H1 (cell line): ENCODE results near the gene CYTH1. TPM values are rescaled to one million over a fixed set of nuclear protein-coding genes. Genes with fewer than 3 reads are reported as not detected.

Experiments
- CTCF ChIA-PET: fragments of 300-600 bp; sonication (Branson Sonifier 250); formaldehyde crosslinking; loops from one replicate; lab custom pipeline; 2021; ENCODE audit not compliant: partially characterized antibody; lab: Charles Lee
- POLR2A ChIA-PET: fragments of 300-600 bp; sonication (Branson Sonifier 250); formaldehyde crosslinking; loops from one replicate; lab custom pipeline; 2021; ENCODE audit warnings: inconsistent platforms; ENCODE audit not compliant: partially characterized antibody; lab: Charles Lee
- DNase-seq, 2 experiments: peaks; one replicate each; pipeline versions ENCODE4 v3.0.0 to v3.0.0-alpha.2; 2010 to 2022; ENCODE audit warnings: low spot score in 2 of 2, low read depth in 1 of 2, mixed read lengths in 1 of 2
- FAIRE-seq: peaks from 2 replicates; lab custom pipeline; 2011; peaks lifted over from hg19 to GRCh38; lab: Jason Lieb, UNC
- H2AFZ ChIP-seq: 2 replicates; pipeline ENCODE4 v1.8.1; 2012; ENCODE audit warnings: low read length, inconsistent platforms
- H2AK5ac ChIP-seq: 2 replicates; pipeline ENCODE4 v1.6.1; 2013; ENCODE audit warnings: low read depth, low read length
- H2BK120ac ChIP-seq: replicated peaks from 2 replicates; pipeline ENCODE3; 2013; ENCODE audit warnings: low read depth, low read length, inconsistent platforms
- H2BK12ac ChIP-seq: 2 replicates; pipeline ENCODE4 v1.6.1; 2013; ENCODE audit warnings: low read depth, low read length
- H2BK15ac ChIP-seq: 2 replicates; pipeline ENCODE4 v1.6.1; 2013; ENCODE audit warnings: low read length
- H2BK20ac ChIP-seq: 2 replicates; pipeline ENCODE4 v1.6.1; 2013; ENCODE audit warnings: low read length
- H2BK5ac ChIP-seq: 2 replicates; pipeline ENCODE4 v1.6.1; 2013; ENCODE audit warnings: low read depth, low read length
- H3K14ac ChIP-seq: 2 replicates; pipeline ENCODE4 v1.6.1; 2013; ENCODE audit warnings: inconsistent platforms; ENCODE audit not compliant: insufficient read length
- H3K18ac ChIP-seq: 2 replicates; pipeline ENCODE4 v1.6.1; 2013; ENCODE audit warnings: low read length; ENCODE audit errors: extremely low read depth
- H3K23ac ChIP-seq: 2 replicates; pipeline ENCODE4 v1.6.1; 2013; ENCODE audit warnings: inconsistent platforms; ENCODE audit not compliant: insufficient read length
- H3K23me2 ChIP-seq: 2 replicates; pipeline ENCODE4 v1.6.1; 2013; ENCODE audit warnings: low read depth, low read length
- H3K27ac ChIP-seq: 2 replicates; pipeline ENCODE4 v1.6.1; 2011; ENCODE audit warnings: low read depth, low read length, inconsistent platforms
- H3K27me3 ChIP-seq, 4 experiments: replicated peaks in 1 of 4; 1 replicate in 1 of 4; 2 replicates in 3 of 4; pipeline versions ENCODE4 v1.6.1 to v1.8.1; 2011 to 2013; ENCODE audit warnings: low read length in 3 of 4, mild to moderate bottlenecking in 3 of 4, inconsistent platforms in 2 of 4, mixed read lengths in 2 of 4, moderate library complexity in 1 of 4; ENCODE audit not compliant: control insufficient read depth in 3 of 4, insufficient read depth in 3 of 4; ENCODE audit errors: extremely low read depth in 1 of 4
- H3K36me3 ChIP-seq, 4 experiments: 2 replicates each; pipeline versions ENCODE4 v1.6.1 to v1.8.1; 2011 to 2013; ENCODE audit warnings: mild to moderate bottlenecking in 4 of 4, low read length in 3 of 4, moderate library complexity in 2 of 4, control low read depth in 1 of 4, inconsistent platforms in 1 of 4; ENCODE audit not compliant: insufficient read depth in 4 of 4, control insufficient read depth in 2 of 4
- H3K4ac ChIP-seq: replicated peaks from 2 replicates; pipeline ENCODE3; 2013; ENCODE audit warnings: low read length, low read depth, mixed read lengths, inconsistent platforms; ENCODE audit not compliant: insufficient read length
- H3K4me1 ChIP-seq, 4 experiments: replicated peaks in 1 of 4; 1 replicate in 1 of 4; 2 replicates in 3 of 4; pipeline versions ENCODE4 v1.6.1 to v1.8.1; 2011 to 2013; ENCODE audit warnings: low read length in 3 of 4, inconsistent platforms in 2 of 4, mixed read lengths in 1 of 4; ENCODE audit not compliant: insufficient read depth in 4 of 4, control insufficient read depth in 3 of 4
- H3K4me2 ChIP-seq, 2 experiments: 2 replicates each; pipeline versions ENCODE4 v1.6.1 to v1.8.1; 2011 to 2013; ENCODE audit warnings: low read depth in 2 of 2, low read length in 2 of 2, control low read depth in 1 of 2, inconsistent platforms in 1 of 2, mild to moderate bottlenecking in 1 of 2; ENCODE audit not compliant: insufficient read depth in 1 of 2
- H3K4me3 ChIP-seq, 4 experiments: fragments of 200-600, 300-600 bp in 1 of 4; sonication (generic), shearing (Covaris generic), sonication (Bioruptor Twin) in 1 of 4; 2 replicates each; pipeline versions ENCODE4 v1.5.1 to v1.8.1; 2011 to 2016; ENCODE audit warnings: low read length in 4 of 4, low read depth in 3 of 4, control low read depth in 2 of 4, inconsistent platforms in 2 of 4, mild to moderate bottlenecking in 2 of 4, mixed read lengths in 1 of 4, moderate library complexity in 1 of 4; ENCODE audit not compliant: insufficient read depth in 2 of 4; ENCODE audit errors: extremely low read depth in 1 of 4
- H3K56ac ChIP-seq: replicated peaks from 2 replicates; pipeline ENCODE3; 2013; ENCODE audit warnings: low read depth, mild to moderate bottlenecking, mixed read lengths, low read length, inconsistent platforms; ENCODE audit not compliant: insufficient read length
- H3K79me1 ChIP-seq: 2 replicates; pipeline ENCODE4 v1.6.1; 2013; ENCODE audit warnings: low read depth, low read length, control low read depth
- H3K79me2 ChIP-seq, 2 experiments: 2 replicates each; pipeline versions ENCODE4 v1.6.1 to v1.8.1; 2012 to 2013; ENCODE audit warnings: low read length in 2 of 2, mild to moderate bottlenecking in 2 of 2, inconsistent platforms in 1 of 2; ENCODE audit not compliant: insufficient read depth in 2 of 2, control insufficient read depth in 1 of 2
- H3K9ac ChIP-seq, 4 experiments: replicated peaks in 1 of 4; 1 replicate in 1 of 4; 2 replicates in 3 of 4; pipeline versions ENCODE4 v1.6.1 to v1.8.1; 2011 to 2013; ENCODE audit warnings: low read depth in 3 of 4, low read length in 3 of 4, control low read depth in 2 of 4, mild to moderate bottlenecking in 2 of 4, moderate library complexity in 2 of 4, inconsistent platforms in 1 of 4; ENCODE audit errors: extremely low read depth in 1 of 4
- H3K9me3 ChIP-seq, 2 experiments: 2 replicates each; pipeline versions ENCODE4 v1.6.1 to v1.8.1; 2012 to 2013; ENCODE audit warnings: mild to moderate bottlenecking in 2 of 2, moderate library complexity in 2 of 2, control low read depth in 1 of 2, inconsistent platforms in 1 of 2, low read depth in 1 of 2, low read length in 1 of 2, mixed read lengths in 1 of 2; ENCODE audit not compliant: insufficient read depth in 2 of 2
- H4K20me1 ChIP-seq, 2 experiments: replicated peaks in 1 of 2; 2 replicates each; pipeline versions ENCODE3 to v1.8.1; 2011 to 2013; ENCODE audit warnings: inconsistent platforms in 2 of 2, low read length in 2 of 2, mild to moderate bottlenecking in 1 of 2; ENCODE audit not compliant: insufficient read depth in 2 of 2, control insufficient read depth in 1 of 2
- H4K5ac ChIP-seq: 2 replicates; pipeline ENCODE4 v1.6.1; 2013; ENCODE audit warnings: low read length, low read depth, mixed read lengths, inconsistent platforms; ENCODE audit not compliant: insufficient read length
- H4K8ac ChIP-seq: 2 replicates; pipeline ENCODE4 v1.8.0; 2013; ENCODE audit warnings: mild to moderate bottlenecking, moderate library complexity, low read length, inconsistent platforms; ENCODE audit not compliant: insufficient read depth; ENCODE audit errors: extremely low read depth
- H4K91ac ChIP-seq: replicated peaks from 2 replicates; pipeline ENCODE3; 2013; ENCODE audit warnings: low read length, mixed read lengths, inconsistent platforms; ENCODE audit not compliant: insufficient read length
- CBX8 ChIP-seq: fragments of 300-800, 300-1000 bp; sonication (generic); IDR thresholded peaks from 2 replicates; pipeline ENCODE4 v1.7.1; 2016; ENCODE audit warnings: low read depth, low read length, borderline replicate concordance
- RXRA ChIP-seq: IDR thresholded peaks from 2 replicates; pipeline ENCODE4 v1.6.1; 2011; ENCODE audit warnings: low read depth, mild to moderate bottlenecking, low read length, moderate library complexity; ENCODE audit not compliant: insufficient read depth
- TBP ChIP-seq: IDR thresholded peaks from 2 replicates; pipeline ENCODE4 v1.6.1; 2011; ENCODE audit warnings: low read depth, low read length, improper control_type of control experiment
- WGBS, 2 experiments: shearing (Covaris generic) in 1 of 2; methylation state at CpG; one replicate each; pipeline versions ENCODE4 v1.1.6 to v1.1.7; 2013 to 2015; ENCODE audit warnings: low lambda C conversion rate in 2 of 2, mixed read lengths in 2 of 2, inconsistent platforms in 1 of 2, low coverage in 1 of 2, missing lambda C conversion rate in 1 of 2; ENCODE audit not compliant: insufficient replicate concordance in 2 of 2, insufficient coverage in 1 of 2, insufficient read length in 1 of 2; ENCODE audit errors: extremely low coverage in 1 of 2, missing lambda C conversion rate in 1 of 2; 5-methylcytosine and 5-hydroxymethylcytosine counted together
- polyA plus RNA-seq, 7 experiments: library from polyadenylated mRNA; depleted of rRNA in 3 of 7; stranded (reverse) in 5 of 7; unstranded in 2 of 7; fragments of >200 nt in 5 of 7; fragments of 200-250 nt in 2 of 7; gene quantifications; 1 replicate in 5 of 7; 2 replicates in 1 of 7; 4 replicates in 1 of 7; pipeline versions ENCODE4 v1.2.1 to v1.2.3, GENCODE V29; 2011 to 2013; ENCODE audit warnings: missing spikeins in 2 of 7, mixed read lengths in 2 of 7
- total RNA-seq: library from RNA; stranded (reverse); fragmentation: NEBNext Ultra II Directional; extraction: Animal tissue kit (Norgen Biotek cat#: 25700); gene quantifications from 2 replicates; pipeline ENCODE4 v1.2.1, GENCODE V29; 2021
- TF ChIP-seq, protein P1 (sequence below), 3 experiments: IDR thresholded peaks; 1 replicate in 2 of 3; 2 replicates in 1 of 3; pipeline versions ENCODE4 v1.5.1 to v1.6.1; 2011; ENCODE audit warnings: low read length in 3 of 3, mild to moderate bottlenecking in 3 of 3, inconsistent platforms in 2 of 3, low read depth in 1 of 3, moderate library complexity in 1 of 3; ENCODE audit not compliant: insufficient read depth in 1 of 3; ENCODE audit errors: control extremely low read depth in 1 of 3

CYTH1 gene
- total and polyA plus RNA-seq, 2 of the 8 experiments (the other 6 are each of a cell fraction or from before 2014, with no cell fraction given), result 12.8 to 14.8 TPM

DNA sequence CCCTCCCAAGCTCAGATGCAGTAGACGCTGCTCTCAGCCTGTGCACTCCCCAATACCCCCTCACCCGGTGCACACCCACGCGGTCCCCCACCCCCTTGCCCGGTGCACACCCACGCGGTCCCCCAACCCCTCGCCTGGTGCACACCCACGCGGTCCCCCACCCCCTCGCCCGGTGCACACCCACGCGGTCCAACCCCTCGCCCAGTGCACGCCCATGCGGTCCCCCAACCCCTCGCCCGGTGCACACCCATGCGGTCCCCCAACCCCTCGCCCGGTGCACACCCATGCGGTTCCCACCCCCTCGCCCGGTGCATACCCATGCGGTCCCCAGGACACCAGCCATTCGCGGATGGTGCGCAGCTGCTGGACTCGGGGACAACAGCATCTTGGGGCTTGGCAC lies 19.9 kb upstream of the CYTH1 start:
- no peak overlapping the region for H4K5ac ChIP-seq
- no peaks in the 10 kb centered on the region for H3K4me1 ChIP-seq
- POLR2A ChIA-PET, result interaction anchor here (0.9 kb wide), 1 partner anchor 20 kb away, joined by 3 read pairs; no protein-coding TSS in a partner anchor
- no peaks in the 10 kb centered on the region for H3K9me3 ChIP-seq
- H3K27ac ChIP-seq, result no peak overlapping the region; the same call in 1 of the 2 replicates
- H4K20me1 ChIP-seq, result peaks cover 18 to 21% of the 10 kb centered on the region in 2 experiments
- H4K8ac ChIP-seq, result no peak overlapping the region
- no peaks in the 10 kb centered on the region; a peak in 1 of 7 replicates for H3K27me3 ChIP-seq
- no peaks in the 10 kb centered on the region for H3K79me2 ChIP-seq
- no peak overlapping the region for H3K23ac ChIP-seq
- no peak for TF ChIP-seq CBX8
- TF ChIP-seq, protein P1, sequence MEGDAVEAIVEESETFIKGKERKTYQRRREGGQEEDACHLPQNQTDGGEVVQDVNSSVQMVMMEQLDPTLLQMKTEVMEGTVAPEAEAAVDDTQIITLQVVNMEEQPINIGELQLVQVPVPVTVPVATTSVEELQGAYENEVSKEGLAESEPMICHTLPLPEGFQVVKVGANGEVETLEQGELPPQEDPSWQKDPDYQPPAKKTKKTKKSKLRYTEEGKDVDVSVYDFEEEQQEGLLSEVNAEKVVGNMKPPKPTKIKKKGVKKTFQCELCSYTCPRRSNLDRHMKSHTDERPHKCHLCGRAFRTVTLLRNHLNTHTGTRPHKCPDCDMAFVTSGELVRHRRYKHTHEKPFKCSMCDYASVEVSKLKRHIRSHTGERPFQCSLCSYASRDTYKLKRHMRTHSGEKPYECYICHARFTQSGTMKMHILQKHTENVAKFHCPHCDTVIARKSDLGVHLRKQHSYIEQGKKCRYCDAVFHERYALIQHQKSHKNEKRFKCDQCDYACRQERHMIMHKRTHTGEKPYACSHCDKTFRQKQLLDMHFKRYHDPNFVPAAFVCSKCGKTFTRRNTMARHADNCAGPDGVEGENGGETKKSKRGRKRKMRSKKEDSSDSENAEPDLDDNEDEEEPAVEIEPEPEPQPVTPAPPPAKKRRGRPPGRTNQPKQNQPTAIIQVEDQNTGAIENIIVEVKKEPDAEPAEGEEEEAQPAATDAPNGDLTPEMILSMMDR (IDR thresholded peaks at IDR 0.05; ENCODE audit: control extremely low read depth in 1 of 3, insufficient read depth in 1 of 3, low read depth in 1 of 3, low read length in 3 of 3), result no peak
- TF ChIP-seq TBP, result no peak
- no peak for TF ChIP-seq RXRA
- TF ChIP-seq, all 59 proteins: peak for 0
- CTCF ChIA-PET, result interaction anchor here (1.0 kb wide), 2 partner anchors 10 to 170 kb away, joined by 3 read pairs; no protein-coding TSS in a partner anchor
- DNase-seq, result no peak
- H3K4ac ChIP-seq, result no peak overlapping the region
- H3K18ac ChIP-seq, result no peak overlapping the region
- no peak overlapping the region for H4K91ac ChIP-seq
- no peak overlapping the region for H2BK12ac ChIP-seq
- WGBS, 2 experiments, result 88% methylated on average over 8 of the region's 30 CpGs; no CpG with 5 or more reads in 1 of the 2 experiments
- no peaks in the 10 kb centered on the region; the same call in 1 of the 2 replicates for H3K23me2 ChIP-seq
- no peak overlapping the region for H2AFZ ChIP-seq
- no peak overlapping the region for H3K9ac ChIP-seq
- H2BK120ac ChIP-seq, result no peak overlapping the region
- H3K4me2 ChIP-seq, result no peak overlapping the region
- peaks cover 32 to 63% (median 55%) of the 10 kb centered on the region in 4 experiments for H3K36me3 ChIP-seq
- H2BK5ac ChIP-seq, result no peak overlapping the region; the same call in 1 of the 2 replicates
- no peak overlapping the region for H2BK15ac ChIP-seq
- peaks cover 6% of the 10 kb centered on the region; the same call in 1 of the 2 replicates for H3K79me1 ChIP-seq
- no peak overlapping the region for H2AK5ac ChIP-seq
- no peak overlapping the region for H3K56ac ChIP-seq
- H3K14ac ChIP-seq, result no peak overlapping the region
- no peak for FAIRE-seq
- H3K4me3 ChIP-seq, result no peak overlapping the region
- no peak overlapping the region for H2BK20ac ChIP-seq
